HG03025 (cell line): Measurements from ENCODE around the gene TACC2.
"Not testable (repeated sequence)": the region's sequence is repeated elsewhere in the genome, so short reads cannot be mapped to it uniquely, and the experiment has no call there.

Experiments used
- ATAC-seq: cut with Tn5 transposase; IDR thresholded peaks from one replicate; pipeline ENCODE4 v1.9.1; 2021; ENCODE audit warnings: mild to moderate bottlenecking, moderate library complexity; ENCODE audit not compliant: unreplicated experiment, low FRiP score

Gene TACC2

GRCh38 chr10:121976607-121977006, 12.4 kb upstream of the TACC2 start:
- no peak for ATAC-seq

DNA sequence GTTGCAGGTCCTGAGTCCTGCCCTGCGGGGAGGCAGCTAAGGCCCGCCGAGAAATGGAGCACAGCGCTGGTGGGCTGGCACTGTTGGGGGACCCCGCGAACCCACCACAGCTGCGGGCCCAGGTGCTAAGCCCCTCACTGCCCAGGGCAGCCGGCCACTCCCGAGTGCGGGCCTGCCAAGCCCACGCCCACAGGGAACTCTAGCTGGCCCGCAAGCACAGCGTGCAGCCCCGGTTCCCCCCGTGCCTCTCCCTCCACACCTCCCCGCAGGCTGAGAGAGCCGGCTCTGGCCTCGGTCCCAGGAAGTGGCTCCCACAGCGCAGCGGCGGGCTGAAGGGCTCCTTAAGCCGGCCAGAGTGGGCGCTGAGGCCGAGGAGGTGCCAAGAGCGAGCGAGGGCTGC, 10.5 kb upstream of the TACC2 start:
- ATAC-seq, result no peak

DNA sequence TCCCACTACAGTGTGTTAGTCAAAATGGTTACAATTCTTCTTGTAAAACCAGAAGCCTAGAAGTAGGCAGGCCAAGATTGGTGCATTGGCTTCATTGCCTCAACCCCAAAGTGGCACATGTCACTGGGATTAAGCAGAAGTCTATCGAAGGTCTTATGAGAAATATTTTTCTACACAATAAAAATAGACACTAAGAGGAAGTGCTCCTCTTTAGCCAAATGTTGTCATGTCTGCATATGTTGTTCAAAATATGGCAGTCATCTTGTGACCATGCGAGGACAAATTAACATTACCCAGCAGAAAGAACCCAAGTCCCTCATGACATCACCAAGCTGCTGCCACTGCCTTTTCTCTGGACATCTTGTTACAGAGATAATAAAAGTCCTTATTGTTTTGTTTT, 7.6 kb upstream of the TACC2 start:
- no peak for ATAC-seq

- no peak for ATAC-seq
Observed at GRCh38 chr10:121983852-121984251, 5.1 kb upstream of the TACC2 start.

GRCh38 chr10:121984463-121984862, 4.5 kb upstream of the TACC2 start:
- ATAC-seq, result no peak

DNA sequence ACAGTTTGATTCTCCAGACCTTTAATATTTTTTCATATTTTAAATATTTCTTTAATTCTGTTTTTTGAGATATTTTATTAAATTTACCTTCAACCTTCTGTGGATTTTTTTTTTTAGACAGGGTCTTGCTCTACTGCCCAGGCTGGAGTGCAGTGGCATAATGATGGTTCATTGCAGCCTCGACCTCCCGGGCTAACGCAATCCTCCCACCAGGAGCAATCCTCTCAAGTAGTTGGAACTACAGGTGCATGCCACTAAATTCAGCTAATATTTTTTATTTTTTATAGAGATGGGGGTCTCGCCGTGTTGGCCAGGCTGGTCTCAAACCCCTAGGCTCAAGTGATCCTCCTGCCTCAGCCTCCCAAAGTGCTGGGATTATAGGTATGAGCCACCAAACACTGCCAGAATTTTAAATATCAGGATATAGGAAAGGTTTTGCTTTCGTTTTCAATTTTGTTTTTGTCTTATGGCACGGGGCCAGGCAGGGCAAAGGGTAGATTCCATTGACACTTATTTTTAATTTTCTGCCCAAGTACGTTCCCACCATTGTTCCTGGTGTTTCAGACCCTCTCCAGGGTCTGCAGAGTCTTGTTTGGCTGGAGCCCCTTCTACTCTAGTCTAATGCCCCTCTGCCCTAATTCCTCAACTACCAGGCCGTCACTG, 1.2 kb downstream of the TACC2 start:
- no peak for ATAC-seq

GRCh38 chr10:121991727-121992126, 2.8 kb downstream of the TACC2 start:
- ATAC-seq, result not testable (repeated sequence)

GRCh38 chr10:121994429-121994941, 5.5 kb downstream of the TACC2 start:
- ATAC-seq, result no peak

DNA sequence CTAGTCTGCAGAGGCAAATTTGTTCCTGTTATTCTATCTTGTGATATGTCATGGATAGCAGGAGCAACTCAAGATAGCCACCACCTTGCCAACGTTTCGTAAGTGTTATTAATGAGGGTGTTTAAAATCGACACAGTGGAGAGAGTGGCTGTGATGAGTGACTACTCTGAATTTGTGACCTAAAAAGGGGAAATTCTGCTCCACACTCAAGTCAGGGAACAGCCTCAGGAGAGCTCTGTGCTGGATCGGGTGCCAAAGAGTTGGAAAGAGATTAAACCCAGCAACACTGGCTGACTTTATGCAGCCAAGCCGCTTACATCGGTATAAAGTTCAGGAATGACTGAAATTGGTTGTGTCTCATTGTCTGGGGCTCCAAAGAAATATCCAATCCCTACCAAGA, 9.5 kb downstream of the TACC2 start:
- no peak for ATAC-seq

GRCh38 chr10:121999301-121999700, 10.3 kb downstream of the TACC2 start:
- ATAC-seq, result no peak

DNA sequence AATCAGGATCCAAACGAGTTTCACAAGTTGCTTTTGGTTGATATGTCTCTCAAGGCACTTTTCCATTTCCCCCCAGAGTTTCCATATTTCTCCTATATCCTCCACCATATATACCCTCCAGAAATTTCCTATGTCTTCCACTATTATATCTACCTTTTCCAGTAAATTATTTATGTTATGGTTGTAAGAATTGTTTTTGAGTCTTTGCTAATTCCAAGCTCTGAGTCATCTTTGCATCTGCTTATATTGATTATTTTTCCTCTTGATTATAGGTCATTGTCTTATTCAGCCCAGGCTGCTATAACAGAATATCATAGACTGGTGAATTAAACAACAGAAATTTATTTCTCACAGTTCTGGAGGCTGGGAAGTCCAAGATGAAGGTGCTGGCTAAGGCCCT, 12.7 kb downstream of the TACC2 start:
- ATAC-seq, result no peak

- no peak for ATAC-seq
Observed at GRCh38 chr10:122007415-122007814, 18.5 kb downstream of the TACC2 start.

DNA sequence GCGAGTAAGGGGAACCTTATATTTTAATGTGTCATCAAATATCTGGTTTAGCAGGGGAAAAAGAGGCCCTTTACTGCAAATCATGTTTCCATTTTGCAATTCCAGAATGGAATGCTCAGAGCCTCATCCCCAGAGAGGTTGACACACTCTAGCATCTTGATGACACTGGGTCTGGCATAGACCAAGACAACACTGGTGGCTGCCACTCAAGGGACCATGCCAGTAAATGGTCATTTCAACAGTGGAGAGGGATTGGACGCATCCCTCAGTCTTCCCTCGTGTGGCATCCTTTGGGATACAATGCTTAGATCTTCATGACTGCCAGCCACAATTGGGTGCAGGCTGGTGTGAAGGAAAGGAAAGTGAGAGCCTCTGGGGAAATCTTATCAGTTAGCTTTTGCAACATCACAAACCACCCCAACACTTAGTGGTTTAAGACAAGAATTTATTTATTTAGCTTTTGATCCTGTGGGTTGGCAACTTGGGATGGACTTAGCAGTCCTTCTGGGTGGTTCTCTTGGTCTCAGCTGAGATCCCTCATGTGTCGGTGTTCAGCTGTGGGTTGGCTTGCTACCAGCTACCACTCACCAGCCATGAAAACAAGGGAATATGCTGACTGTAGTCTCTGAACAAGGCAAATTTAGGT, 21.6 kb downstream of the TACC2 start:
- ATAC-seq, result no peak

- no peak for ATAC-seq
Observed at GRCh38 chr10:122012731-122013130, 23.8 kb downstream of the TACC2 start.

DNA sequence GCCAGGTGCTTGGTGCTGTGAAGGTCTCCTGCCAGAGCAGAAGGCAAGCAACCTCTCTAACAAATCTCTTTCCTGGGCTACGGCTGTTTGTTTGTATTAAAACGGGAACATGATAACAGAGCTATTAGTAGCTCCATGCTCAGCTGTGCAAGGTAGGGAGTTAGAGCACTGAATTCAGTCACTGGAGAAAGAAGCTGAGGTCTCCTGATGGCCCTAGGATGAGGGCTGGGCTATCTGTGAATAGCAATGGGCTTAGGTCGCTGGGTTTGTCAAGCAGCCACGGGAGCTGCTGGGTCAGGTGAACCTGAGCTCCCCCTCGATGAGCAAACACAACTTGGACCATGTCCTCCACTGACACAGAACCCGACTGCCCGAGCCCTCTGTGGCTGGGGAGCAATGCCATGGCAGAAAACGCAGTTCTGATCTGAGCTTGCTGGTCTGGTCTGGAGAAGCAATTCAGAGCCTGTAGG, 24.4 kb downstream of the TACC2 start:
- no peak for ATAC-seq

- ATAC-seq, result no peak
Observed at GRCh38 chr10:122014652-122015248, 25.8 kb downstream of the TACC2 start.

GRCh38 chr10:122017926-122018325, 29.0 kb downstream of the TACC2 start:
- not testable (repeated sequence) for ATAC-seq

DNA sequence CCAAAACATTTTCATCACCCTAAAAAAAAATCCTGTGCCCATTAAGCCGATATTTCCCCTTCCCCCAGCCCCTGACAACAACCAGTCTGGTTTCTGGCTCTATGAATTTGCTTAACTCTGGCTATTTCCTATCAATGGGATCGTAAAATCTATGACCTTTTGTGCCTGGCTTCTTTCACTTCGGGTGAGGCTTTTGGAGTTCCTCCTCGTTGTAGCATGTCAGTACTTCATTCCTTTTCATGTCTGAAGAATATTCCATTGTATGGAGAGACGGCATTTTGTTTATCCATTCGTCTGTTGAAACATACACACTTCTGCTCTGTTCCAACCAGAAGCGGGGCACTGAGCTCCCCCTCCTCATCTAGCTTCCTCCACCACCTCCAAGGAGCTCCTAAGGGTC, 29.5 kb downstream of the TACC2 start:
- ATAC-seq, result no peak

DNA sequence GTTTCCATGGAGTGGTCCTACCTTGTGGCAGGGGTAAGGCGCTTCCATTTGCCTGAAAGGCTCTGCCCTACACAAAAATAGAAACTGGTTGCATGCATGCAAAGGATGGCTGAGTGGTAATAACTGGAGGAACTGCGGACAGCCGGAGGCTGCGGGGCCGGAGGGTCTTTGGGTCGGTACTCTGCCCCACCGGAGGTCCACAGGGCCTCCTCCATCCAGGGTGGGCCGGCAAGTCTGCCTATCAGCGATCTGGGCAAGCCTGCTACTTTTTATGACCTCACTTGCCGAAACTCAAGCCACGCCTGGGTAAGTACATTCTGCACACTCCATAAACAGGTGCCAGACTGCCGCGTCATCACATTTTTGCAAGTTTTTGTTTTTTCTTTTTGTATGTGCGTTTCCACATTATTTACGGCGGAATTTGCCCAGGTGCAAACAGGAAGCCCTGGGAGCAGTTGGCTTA, 30.0 kb downstream of the TACC2 start:
- ATAC-seq, result no peak

DNA sequence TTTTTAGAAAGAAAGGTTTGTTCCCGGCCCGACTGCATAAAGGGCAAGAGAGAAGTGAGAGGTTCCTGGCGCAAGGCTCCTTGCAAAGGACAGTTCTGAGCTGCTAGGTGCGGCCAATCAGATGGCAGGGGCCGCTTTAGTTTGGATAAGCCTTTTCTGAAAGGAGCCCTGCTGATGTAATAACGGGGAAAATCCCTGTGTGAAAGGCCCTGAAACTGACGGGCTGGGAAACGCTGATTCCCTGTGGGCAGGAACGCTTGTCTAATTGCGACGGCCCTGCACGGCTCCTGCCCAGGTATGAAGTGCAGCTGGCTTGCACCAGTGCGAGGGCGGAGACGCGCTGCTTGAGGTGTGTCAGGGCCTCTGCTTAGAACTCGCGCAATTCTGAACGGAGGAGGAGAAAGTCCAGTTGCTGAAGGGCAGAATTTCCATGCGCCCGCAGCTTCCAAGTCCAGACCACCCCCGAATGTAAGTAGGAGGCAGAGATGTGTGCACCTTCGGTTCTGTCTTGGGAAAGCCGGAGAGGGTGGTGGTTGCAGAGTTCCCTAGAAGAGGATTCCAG, 30.5 kb downstream of the TACC2 start:
- ATAC-seq, result no peak

DNA sequence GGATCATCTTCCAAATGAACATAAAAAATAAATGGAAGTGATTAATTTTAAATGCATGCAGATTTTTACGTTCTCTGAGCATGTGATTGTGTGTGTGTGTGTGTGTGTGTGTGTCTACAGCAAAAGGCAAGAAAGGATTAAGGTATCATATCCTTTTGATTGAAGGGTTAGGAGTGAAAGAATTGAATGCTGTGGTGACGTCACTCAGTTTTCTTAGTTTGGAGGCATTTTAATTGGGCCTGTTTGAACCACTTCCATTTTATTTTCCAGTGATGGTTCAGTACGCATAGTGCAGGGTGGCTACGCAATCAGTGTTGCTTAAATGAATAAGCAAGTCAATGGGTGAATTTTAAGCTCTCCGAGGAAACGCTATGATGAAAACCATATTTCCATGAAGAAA, 31.3 kb downstream of the TACC2 start:
- no peak for ATAC-seq
